Small intestine (tissue), 7 donors: ENCODE data around the gene FAM43A. TPM values are rescaled to one million over a fixed set of nuclear protein-coding genes. Genes with fewer than 3 reads are reported as not detected.

ENCODE experiments used
- DNase-seq, 2 donors: peaks; one replicate each; pipeline versions ENCODE4 v3.0.0 to v3.0.0-alpha.2; 2013
- FAIRE-seq: peaks from 2 replicates; lab custom pipeline; 2012; peaks lifted over from hg19 to GRCh38; lab: Jason Lieb, UNC
- H3K27ac ChIP-seq, 3 donors: one replicate each; pipeline ENCODE4 v1.5.1; 2013; ENCODE audit warnings: low read length in 2 of 3, mild to moderate bottlenecking in 2 of 3, control low read depth in 1 of 3, inconsistent platforms in 1 of 3, low read depth in 1 of 3, moderate library complexity in 1 of 3
- H3K27me3 ChIP-seq, 3 donors: one replicate each; pipeline ENCODE4 v1.6.1; 2013; ENCODE audit warnings: low read length in 3 of 3, inconsistent platforms in 1 of 3; ENCODE audit not compliant: control insufficient read depth in 3 of 3, insufficient read depth in 3 of 3
- H3K36me3 ChIP-seq, 3 donors: one replicate each; pipeline ENCODE4 v1.6.1; 2013; ENCODE audit warnings: low read length in 3 of 3, inconsistent platforms in 1 of 3, low read depth in 1 of 3, mild to moderate bottlenecking in 1 of 3, moderate library complexity in 1 of 3; ENCODE audit not compliant: control insufficient read depth in 3 of 3, insufficient read depth in 2 of 3
- H3K4me1 ChIP-seq, 3 donors: one replicate each; pipeline ENCODE4 v1.6.1; 2013; ENCODE audit warnings: low read length in 2 of 3, inconsistent platforms in 1 of 3, low read depth in 1 of 3, mild to moderate bottlenecking in 1 of 3, moderate library complexity in 1 of 3; ENCODE audit not compliant: control insufficient read depth in 3 of 3, insufficient read depth in 2 of 3
- H3K4me3 ChIP-seq, 3 donors: one replicate each; pipeline ENCODE4 v1.5.1; 2013; ENCODE audit warnings: low read length in 3 of 3, control low read depth in 1 of 3, inconsistent platforms in 1 of 3, low read depth in 1 of 3, mild to moderate bottlenecking in 1 of 3, moderate library complexity in 1 of 3
- H3K9me3 ChIP-seq, 2 donors: one replicate each; pipeline ENCODE4 v1.6.1; 2013; ENCODE audit warnings: low read depth in 1 of 2, low read length in 1 of 2; ENCODE audit not compliant: control insufficient read depth in 2 of 2, insufficient read depth in 1 of 2
- WGBS, 3 donors: extraction: QIAGEN DNeasy Blood & Tissue Kit; methylation state at CpG; one replicate each; pipeline ENCODE4 v1.1.7; 2013; 5-methylcytosine and 5-hydroxymethylcytosine counted together
- polyA plus RNA-seq, 4 donors: library from polyadenylated mRNA; stranded (reverse) in 3 of 4; unstranded in 1 of 4; fragments of 200-250 nt in 3 of 4; fragments of 120-200 nt in 1 of 4; gene quantifications; one replicate each; pipeline versions ENCODE4 v1.2.1 to v1.2.3, GENCODE V29; 2013
- donor health status: healthy with polysubstance abuse.
- donor health status: control.
- donor health status: control.
- donor health status: Bipolar disorder and iron deficiency.
- donor health status: healthy.

Gene FAM43A
- polyA plus RNA-seq, 4 donors, result 0.45 to 9.8 (median 2.1) TPM

GRCh38 chr3:194680888-194681615, 4.6 kb upstream of the FAM43A start:
- peaks cover 0 to 15% (median 3%) of the 10 kb centered on the region in 3 donors for H3K4me1 ChIP-seq
- peaks cover 0 to 26% (median 0%) of the 10 kb centered on the region in 3 donors for H3K27me3 ChIP-seq
- DNase-seq, result no peak
- H3K36me3 ChIP-seq, result no peaks in the 10 kb centered on the region
- no peak for FAIRE-seq
- no peak overlapping the region for H3K4me3 ChIP-seq
- H3K27ac ChIP-seq, result no peak overlapping the region
- H3K9me3 ChIP-seq, result no peaks in the 10 kb centered on the region
- WGBS, 3 donors, result 77 to 83% (median 77%) methylated on average over 11 of the region's 11 CpGs

- peaks cover 0 to 37% (median 4%) of the 10 kb centered on the region in 3 donors for H3K27me3 ChIP-seq
- 21 to 31% (median 28%) methylated on average over 4 of the region's 4 CpGs for WGBS, 3 donors
- H3K4me3 ChIP-seq, result no peak overlapping the region
- H3K36me3 ChIP-seq, result no peaks in the 10 kb centered on the region
- H3K27ac ChIP-seq, result no peak overlapping the region
- H3K9me3 ChIP-seq, result no peaks in the 10 kb centered on the region
- H3K4me1 ChIP-seq, result peaks cover under 1 to 26% (median 3%) of the 10 kb centered on the region in 3 donors
- FAIRE-seq (no peak), DNase-seq (no peak)
These were observed 3.4 kb upstream of the FAM43A start for GRCh38 chr3:194682189-194682693.

GRCh38 chr3:194682694-194683310, 2.9 kb upstream of the FAM43A start:
- DNase-seq, result peak; percentile 82 to 90
- 33 to 40% (median 39%) methylated on average over 14 of the region's 14 CpGs for WGBS, 3 donors
- peaks cover 3 to 29% (median 3%) of the 10 kb centered on the region in 3 donors for H3K4me1 ChIP-seq
- no peaks in the 10 kb centered on the region for H3K9me3 ChIP-seq
- no peak overlapping the region for H3K27ac ChIP-seq
- H3K27me3 ChIP-seq, result peaks cover 0 to 41% (median 4%) of the 10 kb centered on the region in 3 donors
- H3K4me3 ChIP-seq, result no peak overlapping the region
- no peaks in the 10 kb centered on the region for H3K36me3 ChIP-seq
- FAIRE-seq, result peak; percentile 49

- Histone ChIP-seq H3K36me3 (no peaks in the 10 kb centered on the region), H3K4me3 (no peak overlapping the region), H3K27me3 (peaks cover 0 to 46% (median 4%) of the 10 kb centered on the region in 3 donors), H3K27ac (no peak overlapping the region), H3K9me3 (no peaks in the 10 kb centered on the region), H3K4me1 (peaks cover 3 to 34% (median 3%) of the 10 kb centered on the region in 3 donors)
- no peak for FAIRE-seq
- WGBS, 3 donors, result 84 to 94% (median 92%) methylated on average over 2 of the region's 2 CpGs
- no peak for DNase-seq
These were observed 2.3 kb upstream of the FAM43A start for GRCh38 chr3:194683380-194683779.

- peak overlapping the region in 2 of 3 donors; percentile 54 to 56 for H3K4me3 ChIP-seq
- peaks cover 0 to 47% (median 4%) of the 10 kb centered on the region in 3 donors for H3K27me3 ChIP-seq
- no peak overlapping the region for H3K27ac ChIP-seq
- H3K36me3 ChIP-seq, result no peaks in the 10 kb centered on the region
- WGBS, 3 donors, result 50 to 52% (median 51%) methylated on average over 13 of the region's 13 CpGs
- DNase-seq, result no peak
- H3K4me1 ChIP-seq, result peaks cover 3 to 44% (median 3%) of the 10 kb centered on the region in 3 donors
- no peaks in the 10 kb centered on the region for H3K9me3 ChIP-seq
- FAIRE-seq, result no peak
These were observed 492 bp upstream of the FAM43A start for GRCh38 chr3:194685065-194685717.

GRCh38 chr3:194686414-194686815, 732 bp downstream of the FAM43A start:
- peak overlapping the region in 1 of 3 donors; percentile 79 for H3K27ac ChIP-seq
- WGBS, 3 donors, result 0 to 1% (median 0%) methylated on average over 29 of the region's 29 CpGs
- DNase-seq, result no peak

GRCh38 chr3:194686816-194687637, 1.3 kb downstream of the FAM43A start:
- peak overlapping the region in 2 of 3 donors; percentile 21 to 89 for H3K27ac ChIP-seq
- H3K9me3 ChIP-seq, result no peaks in the 10 kb centered on the region
- peaks cover 3 to 44% (median 3%) of the 10 kb centered on the region in 3 donors for H3K4me1 ChIP-seq
- no peaks in the 10 kb centered on the region for H3K36me3 ChIP-seq
- DNase-seq (peak in 1 of 2 donors; percentile 64), FAIRE-seq (no peak)
- H3K4me3 ChIP-seq, result peak overlapping the region; percentile 54 to 62 (median 56)
- 1 to 2% (median 2%) methylated on average over 75 to 86 of the region's 86 CpGs for WGBS, 3 donors
- H3K27me3 ChIP-seq, result peaks cover 0 to 42% (median 4%) of the 10 kb centered on the region in 3 donors

More at GRCh38 chr3:194686414-194686815, 732 bp downstream of the FAM43A start:
- H3K4me1 ChIP-seq, result peaks cover 3 to 44% (median 3%) of the 10 kb centered on the region in 3 donors
- no peaks in the 10 kb centered on the region for H3K9me3 ChIP-seq
- peak overlapping the region; percentile 54 to 62 (median 56) for H3K4me3 ChIP-seq
- no peaks in the 10 kb centered on the region for H3K36me3 ChIP-seq
- no peak for FAIRE-seq
- peaks cover 0 to 42% (median 4%) of the 10 kb centered on the region in 3 donors for H3K27me3 ChIP-seq
